HG03558 (cell line): ENCODE data around the gene SLC25A25.
"Not testable (repeated sequence)": the region's sequence is repeated elsewhere in the genome, so short reads cannot be mapped to it uniquely, and the experiment has no call there.

Experiments used
- ATAC-seq: cut with Tn5 transposase; IDR thresholded peaks from one replicate; pipeline ENCODE4 v1.9.1; 2021; ENCODE audit warnings: moderate number of reproducible peaks; ENCODE audit not compliant: unreplicated experiment; ENCODE audit errors: extremely low read depth

Gene SLC25A25

DNA sequence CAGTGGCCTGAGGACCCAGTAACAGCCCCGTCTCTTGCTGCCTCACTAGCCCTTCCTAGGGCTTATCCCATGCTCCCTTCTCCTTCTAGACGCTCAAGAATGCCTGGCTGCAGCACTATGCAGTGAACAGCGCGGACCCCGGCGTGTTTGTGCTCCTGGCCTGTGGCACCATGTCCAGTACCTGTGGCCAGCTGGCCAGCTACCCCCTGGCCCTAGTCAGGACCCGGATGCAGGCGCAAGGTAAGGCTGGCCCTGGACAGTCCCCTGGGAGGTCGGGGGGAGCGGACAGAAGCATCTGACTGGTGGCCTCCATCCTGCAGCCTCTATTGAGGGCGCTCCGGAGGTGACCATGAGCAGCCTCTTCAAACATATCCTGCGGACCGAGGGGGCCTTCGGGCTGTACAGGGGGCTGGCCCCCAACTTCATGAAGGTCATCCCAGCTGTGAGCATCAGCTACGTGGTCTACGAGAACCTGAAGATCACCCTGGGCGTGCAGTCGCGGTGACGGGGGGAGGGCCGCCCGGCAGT lies 39.0 kb downstream of the SLC25A25 start:
- ATAC-seq: no peak

DNA sequence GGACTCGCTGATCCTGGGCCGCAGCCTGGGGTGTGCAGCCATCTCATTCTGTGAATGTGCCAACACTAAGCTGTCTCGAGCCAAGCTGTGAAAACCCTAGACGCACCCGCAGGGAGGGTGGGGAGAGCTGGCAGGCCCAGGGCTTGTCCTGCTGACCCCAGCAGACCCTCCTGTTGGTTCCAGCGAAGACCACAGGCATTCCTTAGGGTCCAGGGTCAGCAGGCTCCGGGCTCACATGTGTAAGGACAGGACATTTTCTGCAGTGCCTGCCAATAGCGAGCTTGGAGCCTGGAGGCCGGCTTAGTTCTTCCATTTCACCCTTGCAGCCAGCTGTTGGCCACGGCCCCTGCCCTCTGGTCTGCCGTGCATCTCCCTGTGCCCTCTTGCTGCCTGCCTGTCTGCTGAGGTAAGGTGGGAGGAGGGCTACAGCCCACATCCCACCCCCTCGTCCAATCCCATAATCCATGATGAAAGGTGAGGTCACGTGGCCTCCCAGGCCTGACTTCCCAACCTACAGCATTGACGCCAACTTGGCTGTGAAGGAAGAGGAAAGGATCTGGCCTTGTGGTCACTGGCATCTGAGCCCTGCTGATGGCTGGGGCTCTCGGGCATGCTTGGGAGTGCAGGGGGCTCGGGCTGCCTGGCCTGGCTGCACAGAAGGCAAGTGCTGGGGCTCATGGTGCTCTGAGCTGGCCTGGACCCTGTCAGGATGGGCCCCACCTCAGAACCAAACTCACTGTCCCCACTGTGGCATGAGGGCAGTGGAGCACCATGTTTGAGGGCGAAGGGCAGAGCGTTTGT lies 39.6 kb downstream of the SLC25A25 start:
- ATAC-seq: no peak

DNA sequence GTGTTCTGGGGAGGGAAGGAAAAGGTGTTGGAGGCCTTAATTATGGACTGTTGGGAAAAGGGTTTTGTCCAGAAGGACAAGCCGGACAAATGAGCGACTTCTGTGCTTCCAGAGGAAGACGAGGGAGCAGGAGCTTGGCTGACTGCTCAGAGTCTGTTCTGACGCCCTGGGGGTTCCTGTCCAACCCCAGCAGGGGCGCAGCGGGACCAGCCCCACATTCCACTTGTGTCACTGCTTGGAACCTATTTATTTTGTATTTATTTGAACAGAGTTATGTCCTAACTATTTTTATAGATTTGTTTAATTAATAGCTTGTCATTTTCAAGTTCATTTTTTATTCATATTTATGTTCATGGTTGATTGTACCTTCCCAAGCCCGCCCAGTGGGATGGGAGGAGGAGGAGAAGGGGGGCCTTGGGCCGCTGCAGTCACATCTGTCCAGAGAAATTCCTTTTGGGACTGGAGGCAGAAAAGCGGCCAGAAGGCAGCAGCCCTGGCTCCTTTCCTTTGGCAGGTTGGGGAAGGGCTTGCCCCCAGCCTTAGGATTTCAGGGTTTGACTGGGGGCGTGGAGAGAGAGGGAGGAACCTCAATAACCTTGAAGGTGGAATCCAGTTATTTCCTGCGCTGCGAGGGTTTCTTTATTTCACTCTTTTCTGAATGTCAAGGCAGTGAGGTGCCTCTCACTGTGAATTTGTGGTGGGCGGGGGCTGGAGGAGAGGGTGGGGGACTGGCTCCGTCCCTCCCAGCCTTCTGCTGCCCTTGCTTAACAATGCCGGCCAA lies 40.4 kb downstream of the SLC25A25 start:
- ATAC-seq: no peak

DNA sequence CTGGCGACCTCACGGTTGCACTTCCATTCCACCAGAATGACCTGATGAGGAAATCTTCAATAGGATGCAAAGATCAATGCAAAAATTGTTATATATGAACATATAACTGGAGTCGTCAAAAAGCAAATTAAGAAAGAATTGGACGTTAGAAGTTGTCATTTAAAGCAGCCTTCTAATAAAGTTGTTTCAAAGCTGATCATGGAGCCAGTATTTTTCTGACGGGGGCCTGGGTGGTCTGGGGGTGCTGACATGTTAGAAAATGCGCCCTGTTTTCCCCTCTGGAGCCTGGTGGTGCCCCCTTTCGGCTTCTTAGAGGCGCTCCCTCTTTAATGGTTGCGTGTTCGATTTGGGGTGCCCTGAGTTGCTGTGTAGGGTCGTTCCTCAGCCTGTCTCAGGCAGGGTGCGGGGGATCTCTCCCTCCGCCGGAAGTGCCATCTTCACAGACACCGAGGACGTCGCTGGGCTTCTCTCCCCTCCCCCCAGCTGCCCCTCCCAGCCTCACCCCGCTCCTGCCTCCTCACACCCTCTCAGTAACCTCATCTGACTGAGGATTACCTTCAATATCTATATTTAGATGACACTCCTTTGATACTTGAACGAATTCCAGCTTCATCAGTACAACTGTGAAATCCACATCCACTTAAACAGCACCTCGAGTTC lies 41.1 kb downstream of the SLC25A25 start:
- ATAC-seq: no peak

DNA sequence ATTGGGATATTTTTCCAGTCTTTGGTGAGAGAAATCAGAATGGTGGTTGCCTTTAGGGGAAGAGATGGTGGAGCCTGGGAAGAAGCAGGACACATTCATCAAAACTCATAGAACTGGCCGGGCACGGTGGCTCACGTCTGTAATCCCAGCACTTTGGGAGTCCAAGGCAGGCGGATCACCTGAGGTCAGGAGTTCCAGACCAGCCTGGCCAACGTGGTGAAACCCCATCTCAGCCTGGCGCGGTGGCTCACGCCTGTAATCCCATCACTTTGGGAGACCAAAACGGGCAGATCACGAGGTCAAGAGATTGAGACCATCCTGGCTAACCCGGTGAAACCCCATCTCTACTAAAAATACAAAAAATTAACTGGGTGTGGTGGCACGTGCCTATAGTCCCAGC lies 43.7 kb downstream of the SLC25A25 start:
- ATAC-seq: not testable (repeated sequence)

DNA sequence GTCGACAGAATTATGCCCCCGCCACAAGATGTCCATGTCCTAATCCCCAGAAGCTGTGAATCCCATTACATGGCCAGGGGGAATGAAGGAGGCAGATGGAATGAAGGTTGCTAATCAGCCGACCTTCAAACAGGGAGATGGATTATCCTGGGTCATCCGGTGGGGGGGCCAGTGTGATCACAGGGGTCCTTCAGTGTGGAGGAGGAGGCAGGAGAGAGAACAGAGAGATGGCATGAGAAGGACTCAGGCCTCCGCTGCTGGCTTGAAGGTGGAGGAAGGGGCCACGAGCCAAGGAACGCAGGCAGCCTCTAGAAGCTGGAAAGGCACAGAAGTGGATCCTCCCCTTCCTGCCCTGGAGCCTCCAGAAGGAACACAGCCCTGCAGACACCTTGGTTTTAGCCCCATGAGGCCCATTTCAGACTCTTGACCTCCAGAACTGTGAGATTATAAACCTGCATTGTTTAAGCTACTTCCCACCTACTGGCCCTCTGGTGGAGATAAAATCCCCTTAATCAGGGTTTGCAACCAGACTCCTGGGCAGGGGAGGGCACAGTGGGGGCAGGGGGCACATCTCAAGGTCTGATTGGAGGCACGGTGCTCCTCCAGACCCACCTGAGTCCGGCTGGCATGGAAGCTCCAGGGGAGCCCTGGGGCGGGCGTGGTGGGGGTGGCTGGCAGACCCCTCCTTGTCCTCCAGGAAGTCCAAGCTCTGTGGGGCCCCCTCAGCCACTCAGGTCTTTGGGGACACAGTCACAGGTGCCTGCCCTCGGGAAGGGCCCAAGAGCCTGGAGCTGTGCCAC lies 45.7 kb downstream of the SLC25A25 start:
- ATAC-seq: no peak

DNA sequence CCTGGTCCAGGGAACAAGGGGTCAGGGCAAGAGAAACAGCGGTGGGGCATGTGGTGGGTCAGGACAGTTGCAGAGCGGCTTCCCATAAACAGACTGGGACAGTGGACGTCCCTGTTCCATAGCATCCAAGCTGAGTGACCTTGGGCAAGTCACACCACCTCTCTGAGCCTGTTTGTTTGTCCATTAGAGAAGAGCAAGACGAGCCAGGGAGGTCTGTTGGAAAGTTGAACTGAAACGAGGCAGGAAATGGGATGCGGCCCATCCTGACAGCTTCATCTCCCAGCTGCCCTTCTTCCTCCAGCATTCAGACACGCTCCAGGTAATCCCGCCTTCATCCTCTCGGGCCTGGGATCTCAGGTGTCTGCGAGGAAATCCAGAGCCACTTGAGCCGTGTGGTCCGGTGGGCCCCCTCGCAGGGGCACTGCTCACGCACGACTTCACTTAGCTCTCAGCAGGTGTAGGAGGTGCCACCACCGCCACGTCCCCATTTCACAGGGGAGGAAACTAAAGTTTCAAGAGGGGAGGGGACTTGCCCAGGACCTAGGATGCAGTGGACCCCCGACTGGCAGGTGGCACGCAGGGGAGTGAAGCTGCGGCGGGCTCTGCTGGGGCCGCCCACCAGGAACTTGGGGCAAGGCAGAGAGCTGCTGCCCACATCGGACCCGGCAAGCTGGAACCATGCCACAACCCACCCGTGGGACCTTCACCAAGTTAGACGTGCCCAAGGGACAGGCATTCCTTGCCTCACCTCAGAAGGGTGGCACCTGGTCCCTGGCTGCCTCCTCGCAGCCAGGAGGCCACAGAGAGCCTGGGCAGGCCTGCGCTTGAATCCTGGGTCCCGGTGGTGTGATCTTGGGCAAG lies 46.5 kb downstream of the SLC25A25 start:
- ATAC-seq: no peak

DNA sequence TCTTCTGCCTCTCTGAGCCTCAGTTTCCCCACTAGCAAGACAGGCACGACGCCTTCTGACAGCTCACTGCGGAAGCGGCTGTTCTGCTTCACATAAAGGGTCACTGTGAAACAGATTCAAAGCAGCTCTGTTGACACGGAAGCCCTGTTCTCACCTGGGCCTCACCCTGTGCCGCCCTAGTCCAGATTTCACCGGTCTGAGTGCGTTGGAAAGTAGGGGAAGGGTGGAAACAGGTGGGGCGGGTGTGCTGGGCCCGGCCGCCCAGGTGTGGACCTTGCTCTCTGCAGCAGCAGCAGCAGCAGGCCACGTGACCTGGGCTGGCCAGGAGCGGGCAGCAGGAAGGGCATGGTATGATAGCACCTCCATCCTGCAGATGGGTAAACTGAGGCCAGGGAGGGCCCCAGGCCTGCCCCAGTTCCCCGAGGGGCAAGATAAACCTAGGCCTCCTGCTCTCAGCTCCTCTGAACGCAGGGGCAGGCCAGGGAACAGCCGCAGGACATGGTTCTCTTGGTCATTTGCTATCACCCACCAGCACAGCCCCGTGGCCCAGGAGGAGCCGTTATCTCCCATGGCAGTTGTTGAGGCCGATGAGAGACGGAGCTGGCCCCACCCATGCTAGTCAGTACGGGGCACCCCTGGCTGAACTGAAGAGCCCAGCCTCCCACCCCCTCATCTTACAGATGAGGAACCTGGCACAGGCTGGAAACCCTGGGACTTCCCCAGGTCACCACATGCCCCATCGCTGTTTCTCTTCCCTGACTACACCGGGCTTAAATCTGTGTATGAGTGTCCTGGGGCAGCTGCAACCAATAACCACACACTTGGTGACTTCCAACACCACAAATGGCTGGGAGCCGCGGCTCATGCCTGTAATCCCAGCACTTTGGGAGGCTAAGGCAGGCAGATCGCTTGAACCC lies 47.4 kb downstream of the SLC25A25 start:
- no peak for ATAC-seq

DNA sequence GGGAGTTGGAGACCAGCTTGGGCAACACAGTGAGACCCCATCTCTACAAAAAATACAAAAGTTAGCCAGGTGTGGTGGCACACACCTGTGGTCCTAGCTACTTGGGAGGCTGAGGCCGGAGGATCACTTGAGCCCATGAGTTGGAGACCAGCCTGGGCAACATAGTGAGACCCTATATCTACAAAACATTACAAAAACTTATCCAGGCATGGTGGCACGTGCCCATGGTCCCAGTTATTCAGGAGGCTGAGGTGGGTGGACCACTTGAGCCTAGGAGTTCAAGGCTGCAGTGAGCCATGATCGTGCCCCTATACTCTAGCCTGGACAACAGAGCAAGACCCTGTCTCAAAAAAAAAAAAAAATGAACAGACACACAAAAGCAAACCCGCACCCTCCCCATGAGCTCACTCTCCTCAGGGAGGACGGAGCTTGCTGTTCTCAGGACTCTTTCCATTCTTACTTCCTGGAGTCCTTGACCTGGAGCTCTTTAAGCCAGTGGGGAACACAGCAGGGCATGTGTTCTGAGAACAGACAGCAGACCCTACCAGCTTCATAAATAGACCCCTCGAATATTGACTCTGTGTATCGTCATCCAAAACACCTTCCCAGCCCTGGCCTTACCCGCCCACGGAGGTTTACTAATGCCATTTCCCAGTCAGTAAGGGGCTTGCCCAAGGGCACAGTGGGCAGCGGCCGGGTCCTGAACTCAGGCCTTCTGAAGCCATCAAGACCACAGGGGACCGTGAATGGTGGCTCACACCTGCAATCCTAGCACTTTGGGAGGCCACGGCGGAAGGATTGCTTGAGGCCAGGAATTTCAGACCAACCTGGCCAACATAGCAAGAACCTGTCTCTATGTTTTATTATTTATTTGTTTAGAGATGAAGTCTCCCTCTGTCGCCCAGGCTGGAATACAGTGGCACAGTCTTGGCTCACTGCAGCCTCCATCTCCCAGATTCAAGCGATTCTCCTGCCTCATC lies 48.4 kb downstream of the SLC25A25 start:
- ATAC-seq: no peak

DNA sequence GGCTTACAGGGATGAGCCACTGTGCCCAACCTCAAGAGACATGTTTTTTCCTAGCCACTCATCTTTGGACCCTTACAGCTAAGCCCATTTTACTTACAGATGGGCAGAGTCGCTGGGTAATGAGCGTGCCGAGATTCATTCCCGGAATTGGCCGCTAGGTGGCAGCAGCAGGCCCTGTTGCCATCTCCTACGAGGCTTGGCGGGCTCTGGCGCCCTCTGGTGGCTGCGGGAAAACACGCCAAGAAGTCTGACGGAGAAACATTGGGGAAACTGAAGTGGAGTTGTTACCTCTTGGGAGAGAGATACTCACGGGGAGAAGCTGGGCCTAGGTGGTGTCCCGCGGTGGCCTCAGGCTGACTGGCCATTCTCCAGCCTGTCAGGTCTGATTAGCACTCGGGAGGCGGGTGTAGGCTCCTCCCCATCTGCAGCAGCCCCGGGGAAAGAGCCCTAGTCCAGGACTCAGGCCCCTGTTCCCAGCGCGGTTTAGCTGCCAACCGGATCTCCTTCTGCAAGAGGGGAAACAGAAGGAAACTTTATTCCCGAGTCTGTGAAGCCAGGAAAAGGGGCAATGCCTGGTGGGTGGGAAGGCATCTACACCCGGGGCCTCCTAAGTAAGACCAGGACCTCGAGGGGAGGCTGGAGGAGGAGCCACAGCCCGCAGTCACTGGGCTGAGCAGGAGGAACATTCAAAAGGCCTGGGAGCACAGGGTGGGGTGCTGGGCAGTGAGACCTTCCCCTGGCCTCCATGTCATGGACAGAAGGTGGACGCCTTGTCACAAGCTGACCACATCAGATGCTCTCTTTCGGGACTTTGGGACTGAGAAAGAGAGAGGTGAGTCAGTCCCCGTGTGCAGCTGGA lies 49.8 kb downstream of the SLC25A25 start:
- ATAC-seq: no peak

DNA sequence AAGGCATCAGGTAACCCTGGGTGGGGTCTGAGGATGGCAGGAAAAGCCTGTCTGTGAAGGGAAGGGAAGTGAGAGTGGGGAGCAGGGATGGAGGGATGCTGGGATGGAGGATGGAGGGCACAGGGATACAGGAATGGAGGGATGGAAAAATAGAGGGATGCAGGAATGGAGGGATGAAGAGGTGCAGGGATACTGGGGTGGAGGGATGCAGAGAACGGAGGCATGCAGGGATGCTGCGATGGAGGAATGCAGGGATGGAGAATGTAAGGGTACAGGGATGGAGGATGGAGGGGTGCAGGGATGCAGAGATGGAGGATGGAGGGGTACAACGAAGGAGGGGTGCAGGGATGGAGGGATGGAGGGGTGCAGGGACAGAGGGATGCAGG lies 50.4 kb downstream of the SLC25A25 start:
- no peak for ATAC-seq

DNA sequence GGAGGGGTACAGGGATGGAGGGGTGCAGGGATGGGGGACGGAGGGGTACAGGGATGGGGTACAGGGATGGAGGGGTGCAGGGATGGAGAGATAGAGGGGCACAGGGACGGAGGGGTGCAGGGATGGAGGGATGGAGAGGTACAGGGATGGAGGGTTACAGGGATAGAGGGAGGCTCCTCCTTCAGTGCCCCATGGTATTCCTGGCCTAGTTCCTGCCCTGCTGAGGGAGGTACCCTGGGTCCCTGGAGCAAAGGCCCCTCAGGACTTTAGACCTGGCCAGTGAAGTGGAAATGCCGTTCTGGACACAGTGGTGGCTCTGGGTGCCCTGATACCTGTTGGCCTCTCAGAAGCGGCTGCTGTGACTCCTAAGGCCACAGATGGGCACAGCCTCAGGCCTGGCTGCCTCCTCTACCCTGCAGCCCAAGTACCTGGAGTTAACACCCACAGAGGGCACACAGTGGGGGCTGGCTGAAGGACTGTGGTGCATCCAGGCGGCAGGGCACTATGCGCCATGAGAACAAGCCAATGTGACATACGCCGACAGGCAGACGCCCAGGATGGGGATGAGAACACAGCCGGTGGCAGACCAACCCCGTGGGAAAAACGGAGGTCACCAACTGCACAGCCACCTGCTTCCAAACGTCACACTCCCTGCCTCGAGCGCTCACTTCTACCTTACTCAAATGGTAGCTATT lies 51.1 kb downstream of the SLC25A25 start:
- no peak for ATAC-seq

DNA sequence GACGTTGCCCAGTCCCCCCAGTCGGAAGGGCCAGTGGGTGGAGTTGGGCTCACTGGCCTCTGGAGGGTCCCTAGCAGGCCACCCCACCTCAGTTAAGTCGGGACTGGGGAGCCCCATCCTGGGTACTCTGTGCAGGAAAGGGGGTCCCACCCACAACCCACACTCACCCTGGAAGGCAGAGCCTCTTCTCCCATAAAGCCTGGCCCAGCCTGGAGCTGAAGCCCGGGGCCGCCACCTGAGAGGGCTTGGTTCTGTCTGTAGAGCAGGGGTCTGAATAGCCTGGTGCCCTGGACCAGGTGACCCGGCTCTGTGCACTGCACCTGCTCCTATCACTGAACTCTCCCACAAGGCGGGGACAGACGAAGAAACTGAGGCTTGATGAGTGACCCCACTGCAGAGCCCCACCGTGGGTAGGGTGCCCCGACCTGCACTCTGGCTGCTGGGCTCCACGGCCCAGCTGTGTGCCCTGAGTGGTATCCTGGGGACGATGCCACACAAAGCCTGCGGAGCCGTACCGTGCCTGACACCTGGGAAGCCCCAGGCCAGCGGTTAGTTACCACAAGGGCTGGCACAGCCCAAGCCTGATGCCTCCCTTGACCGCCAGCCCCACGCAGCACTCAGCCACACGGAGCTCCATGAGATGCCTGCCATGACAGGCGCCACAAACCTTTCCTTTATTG lies 52.2 kb downstream of the SLC25A25 start:
- no peak for ATAC-seq

DNA sequence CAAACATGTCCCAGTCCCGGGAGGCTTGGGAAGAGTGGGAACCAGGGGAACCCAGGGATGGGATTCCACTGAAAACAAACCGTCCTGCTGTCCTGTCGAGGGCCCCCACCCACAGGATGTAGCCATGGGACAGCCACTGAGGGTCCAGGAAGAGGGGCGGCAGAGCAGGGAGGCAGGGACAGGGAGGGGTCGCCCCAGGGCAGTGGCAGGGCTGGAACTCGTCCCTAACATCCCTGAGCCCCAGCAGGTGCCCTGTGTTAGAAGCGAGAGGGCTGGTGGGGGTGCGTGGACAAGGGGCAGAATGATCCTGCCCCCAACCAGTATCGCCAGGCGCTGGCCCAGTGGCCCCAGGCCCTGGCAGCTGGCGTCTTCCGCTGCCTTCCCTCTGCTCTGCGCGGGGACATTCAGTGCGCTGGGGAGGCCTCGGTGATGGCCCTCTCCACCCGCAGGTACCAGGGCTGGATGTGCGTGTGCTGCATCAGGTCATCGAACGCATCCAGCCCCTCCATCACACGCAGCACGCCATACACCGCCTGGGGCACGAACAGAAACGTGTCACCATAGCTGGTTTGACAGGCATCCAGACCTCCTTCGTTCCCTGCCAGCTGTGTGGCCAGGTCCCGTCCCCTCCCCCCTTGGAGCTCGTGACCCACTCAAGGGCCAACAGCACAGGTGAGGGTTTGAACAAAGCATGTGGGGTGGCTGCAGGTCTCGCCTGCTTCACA lies 52.9 kb downstream of the SLC25A25 start:
- no peak for ATAC-seq

DNA sequence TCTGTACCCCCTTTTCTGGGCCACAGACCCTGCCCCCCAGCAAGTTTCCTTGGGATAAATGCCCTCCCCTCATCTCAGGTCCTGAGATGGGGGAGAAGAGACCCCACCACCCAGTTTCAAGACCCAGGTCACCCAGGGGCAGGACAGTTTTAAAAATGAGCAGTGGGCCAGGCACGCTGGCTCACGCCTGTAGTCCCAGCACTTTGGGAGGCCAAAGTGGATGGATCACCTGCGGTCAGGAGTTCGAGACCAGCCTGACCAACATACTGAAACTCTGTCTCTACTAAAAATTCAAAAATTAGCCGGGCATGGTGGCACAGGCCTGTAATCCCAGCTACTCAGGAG lies 53.4 kb downstream of the SLC25A25 start:
- no peak for ATAC-seq
